Ascending aorta (tissue), 2 donors: ENCODE results near the gene COG5. TPM values are rescaled to one million over a fixed set of nuclear protein-coding genes. Genes with fewer than 3 reads are reported as not detected.

Experiments used
- DNase-seq, 2 donors: peaks; one replicate each; pipeline ENCODE4 v3.0.0-alpha.2; 2019; ENCODE audit warnings: low spot score in 2 of 2
- H3K27ac ChIP-seq, 2 donors: fragments of 200-600 bp; sonication (generic); one replicate each; pipeline ENCODE4 v1.5.1; 2016 to 2017; ENCODE audit warnings: mild to moderate bottlenecking in 1 of 2
- H3K27me3 ChIP-seq: fragments of 200-600 bp; sonication (generic); one replicate; pipeline ENCODE4 v1.5.1; 2017
- H3K36me3 ChIP-seq, 2 donors: fragments of 200-600 bp; sonication (generic); one replicate each; pipeline ENCODE4 v1.5.1; 2016
- H3K4me1 ChIP-seq, 2 donors: fragments of 200-600 bp; sonication (generic); one replicate each; pipeline ENCODE4 v1.5.1; 2016 to 2017; ENCODE audit warnings: mild to moderate bottlenecking in 1 of 2
- H3K4me3 ChIP-seq, 2 donors: fragments of 200-600 bp; sonication (generic); one replicate each; pipeline ENCODE4 v1.5.1; 2016 to 2017; ENCODE audit warnings: mild to moderate bottlenecking in 1 of 2
- H3K9me3 ChIP-seq, 2 donors: fragments of 200-600 bp; sonication (generic); one replicate each; pipeline ENCODE4 v1.5.1; 2016
- CTCF ChIP-seq, 3 experiments: fragments of 200-600 bp in 2 of 3; fragments of 450-650 bp in 1 of 3; sonication (generic) in 2 of 3; IDR thresholded peaks; one replicate each; pipeline ENCODE4 v1.5.1; 2016 to 2019; ENCODE audit warnings: antibody characterized with exemption in 3 of 3, mild to moderate bottlenecking in 1 of 3, moderate library complexity in 1 of 3
- intact Hi-C: fragments of 100-400 bp; cut with DNase I; formaldehyde crosslinking; loops from one replicate; pipeline ENCODE4 v1.15.1; 2023
- total RNA-seq: library from RNA; depleted of rRNA; stranded (reverse); fragments of >200 nt; gene quantifications from one replicate; pipeline ENCODE4 v1.1.0, GENCODE V29; 2016

The COG5 gene
- total RNA-seq, 1 donor from 2014 or later: 16.8 TPM

GRCh38 chr7:107277331-107277730, 286.4 kb downstream of the COG5 start:
- Histone ChIP-seq H3K36me3 (no peaks in the 10 kb centered on the region), H3K27me3 (no peaks in the 10 kb centered on the region), H3K27ac (no peak overlapping the region), H3K4me1 (no peaks in the 10 kb centered on the region), H3K4me3 (no peak overlapping the region), H3K9me3 (no peaks in the 10 kb centered on the region)
- TF ChIP-seq CTCF (IDR thresholded peaks at IDR 0.05): no peak
- no peak for DNase-seq
- intact Hi-C loops: no loop called here

GRCh38 chr7:107276220-107276827, 287.4 kb downstream of the COG5 start:
- no peak for DNase-seq
- Histone ChIP-seq H3K9me3 (no peaks in the 10 kb centered on the region), H3K27me3 (no peaks in the 10 kb centered on the region), H3K27ac (no peak overlapping the region), H3K36me3 (no peaks in the 10 kb centered on the region), H3K4me1 (no peaks in the 10 kb centered on the region), H3K4me3 (no peak overlapping the region)
- no peak for TF ChIP-seq CTCF (IDR thresholded peaks at IDR 0.05)
- intact Hi-C loops: no loop called here

GRCh38 chr7:107274506-107274905, 289.2 kb downstream of the COG5 start:
- no peak overlapping the region for H3K27ac ChIP-seq
- H3K36me3 ChIP-seq: no peaks in the 10 kb centered on the region
- no peaks in the 10 kb centered on the region for H3K27me3 ChIP-seq
- DNase-seq: no peak
- H3K4me1 ChIP-seq: no peaks in the 10 kb centered on the region
- no peak overlapping the region for H3K4me3 ChIP-seq
- intact Hi-C loops: no loop called here
- H3K9me3 ChIP-seq: no peaks in the 10 kb centered on the region
- TF ChIP-seq CTCF (IDR thresholded peaks at IDR 0.05): no peak

DNA sequence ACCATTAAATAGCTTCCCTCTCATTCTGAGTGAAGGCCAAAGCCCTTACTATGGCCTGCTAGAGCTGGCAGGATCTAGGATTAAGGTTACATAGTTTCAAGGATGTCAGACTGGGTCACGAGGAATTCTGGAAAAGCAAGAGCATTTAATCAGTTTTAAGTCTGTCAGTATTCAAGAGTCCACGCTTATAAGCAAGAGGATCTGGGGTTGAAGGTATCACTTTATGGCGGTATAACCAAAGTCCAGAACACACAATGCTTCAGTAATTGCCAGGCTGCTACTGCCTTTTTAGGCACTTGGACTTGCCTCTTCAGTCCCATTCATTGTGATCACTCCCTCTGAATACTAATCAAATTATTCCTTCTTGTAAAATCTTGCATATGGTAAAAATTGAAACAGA, 293.9 kb downstream of the COG5 start:
- DNase-seq: no peak
- Histone ChIP-seq H3K4me3 (no peak overlapping the region), H3K36me3 (no peaks in the 10 kb centered on the region), H3K4me1 (no peaks in the 10 kb centered on the region), H3K27me3 (no peaks in the 10 kb centered on the region), H3K27ac (no peak overlapping the region), H3K9me3 (no peaks in the 10 kb centered on the region)
- intact Hi-C loops: no loop called here
- TF ChIP-seq CTCF (IDR thresholded peaks at IDR 0.05): no peak

DNA sequence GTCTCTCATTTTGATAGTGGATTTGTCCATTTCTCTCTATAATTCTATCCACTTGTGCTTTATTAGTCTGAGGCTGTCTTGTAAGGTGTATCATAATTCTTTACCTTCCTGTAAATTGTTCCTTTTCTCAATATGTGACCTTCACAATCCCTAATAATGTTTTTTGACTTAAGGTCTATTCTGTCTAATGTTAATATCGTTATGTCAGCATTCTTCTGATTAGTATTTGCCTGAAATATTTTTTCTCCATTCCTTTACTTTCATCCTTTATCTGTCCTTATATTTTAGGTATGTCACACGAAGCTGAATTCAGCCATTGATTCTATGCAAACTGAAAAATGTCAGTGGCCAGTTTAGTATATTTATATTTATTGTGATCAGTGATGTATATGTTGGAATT, 295.1 kb downstream of the COG5 start:
- Histone ChIP-seq H3K27me3 (no peaks in the 10 kb centered on the region), H3K9me3 (no peaks in the 10 kb centered on the region), H3K27ac (no peak overlapping the region), H3K36me3 (no peaks in the 10 kb centered on the region), H3K4me3 (no peak overlapping the region), H3K4me1 (no peaks in the 10 kb centered on the region)
- no peak for DNase-seq
- TF ChIP-seq CTCF (IDR thresholded peaks at IDR 0.05): no peak
- intact Hi-C loops: no loop called here

DNA sequence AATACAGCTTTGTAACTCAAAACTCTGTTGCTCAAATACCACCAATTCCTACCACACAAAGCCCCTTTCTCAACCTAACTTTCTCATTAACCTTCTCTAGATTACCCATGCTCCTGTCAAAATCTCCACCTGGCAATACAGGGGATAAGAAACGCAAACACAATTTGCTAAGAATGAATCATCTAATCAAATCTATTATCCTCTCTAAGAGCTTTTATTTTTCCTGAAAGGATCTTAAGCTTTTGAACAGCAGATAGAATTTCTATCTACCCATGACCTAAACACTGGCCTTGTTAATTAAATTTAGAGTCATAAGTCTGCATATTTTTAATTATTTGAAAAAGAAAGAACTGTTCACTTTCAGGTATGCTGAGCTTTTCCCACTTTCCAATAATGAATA, 296.6 kb downstream of the COG5 start:
- Histone ChIP-seq H3K27me3 (no peaks in the 10 kb centered on the region), H3K4me1 (no peaks in the 10 kb centered on the region), H3K9me3 (no peaks in the 10 kb centered on the region), H3K27ac (no peak overlapping the region), H3K36me3 (no peaks in the 10 kb centered on the region), H3K4me3 (no peak overlapping the region)
- intact Hi-C loops: no loop called here
- no peak for DNase-seq
- no peak for TF ChIP-seq CTCF (IDR thresholded peaks at IDR 0.05)
